Gastrocnemius medialis (tissue), 4 donors: ENCODE data around the gene PTPN3. TPM values are rescaled to one million over a fixed set of nuclear protein-coding genes. Genes with fewer than 3 reads are reported as not detected.

Experiments
- ATAC-seq, 2 donors: fragments of 150-250 bp; one replicate each; pipeline ENCODE4 v1.9.1; 2016
- DNase-seq, 2 donors: peaks; one replicate each; pipeline ENCODE4 v3.0.0-alpha.2; 2019
- H3K27ac ChIP-seq, 4 donors: fragments of 200-600 bp; sonication (generic); 1 replicate in 1 of 4; 2 replicates in 3 of 4; pipeline ENCODE4 v1.5.1; 2016 to 2018; ENCODE audit warnings: mild to moderate bottlenecking in 2 of 4, moderate library complexity in 1 of 4
- H3K27me3 ChIP-seq, 3 donors: fragments of 200-600 bp; sonication (generic) in 2 of 3; 1 replicate in 1 of 3; 2 replicates in 2 of 3; pipeline versions ENCODE4 v1.5.1 to v1.6.0; 2016 to 2019; ENCODE audit warnings: mild to moderate bottlenecking in 1 of 3, moderate library complexity in 1 of 3
- H3K36me3 ChIP-seq, 2 donors: fragments of 200-600 bp; sonication (generic) in 1 of 2; one replicate each; pipeline ENCODE4 v1.5.1; 2017 to 2018
- H3K4me1 ChIP-seq, 2 donors: fragments of 200-600 bp; sonication (generic) in 1 of 2; one replicate each; pipeline ENCODE4 v1.5.1; 2016 to 2017; ENCODE audit warnings: mild to moderate bottlenecking in 2 of 2
- H3K4me3 ChIP-seq, 4 donors: fragments of 200-600 bp; sonication (generic) in 3 of 4; 1 replicate in 1 of 4; 2 replicates in 3 of 4; pipeline ENCODE4 v1.5.1; 2016 to 2019; ENCODE audit warnings: mild to moderate bottlenecking in 2 of 4
- H3K9me3 ChIP-seq, 3 donors: fragments of 200-600 bp; sonication (generic) in 2 of 3; 1 replicate in 1 of 3; 2 replicates in 2 of 3; pipeline ENCODE4 v1.5.1; 2016 to 2019
- POLR2A ChIP-seq, 2 donors: fragments of 450-650 bp; IDR thresholded peaks; one replicate each; pipeline ENCODE4 v1.6.1; 2017; ENCODE audit warnings: antibody characterized with exemption in 2 of 2, mild to moderate bottlenecking in 2 of 2, moderate library complexity in 2 of 2
- in situ Hi-C, 4 donors: fragments of 200-750 bp; cut with MboI; loops; one replicate each; pipeline versions ENCODE4 v1.15.0 to v1.8.0; 2017; ENCODE audit warnings: low sequenced_read_pairs in 4 of 4
- intact Hi-C: fragments of 100-400 bp; cut with DNase I; formaldehyde crosslinking; loops from one replicate; pipeline ENCODE4 v1.15.1; 2023; ENCODE audit warnings: low total_unique reads
- total RNA-seq, 4 donors: library from RNA; depleted of rRNA; stranded (reverse); fragments of >200 nt; gene quantifications; one replicate each; pipeline versions ENCODE4 v1.1.0 to v1.2.3, GENCODE V29; 2016
- TF ChIP-seq, protein P1 (sequence below), 5 experiments: fragments of 450-650 bp in 3 of 5; fragments of 200-600 bp in 2 of 5; sonication (generic) in 2 of 5; IDR thresholded peaks in 4 of 5; conservative IDR thresholded peaks in 1 of 5; 1 replicate in 4 of 5; 2 replicates in 1 of 5; pipeline ENCODE4 v1.5.1; 2016 to 2019; ENCODE audit warnings: antibody characterized with exemption in 5 of 5, mild to moderate bottlenecking in 3 of 5, moderate library complexity in 3 of 5

Gene PTPN3
- total RNA-seq, 4 donors from 2014 or later = 15.6 to 305 (median 82.2) TPM

DNA sequence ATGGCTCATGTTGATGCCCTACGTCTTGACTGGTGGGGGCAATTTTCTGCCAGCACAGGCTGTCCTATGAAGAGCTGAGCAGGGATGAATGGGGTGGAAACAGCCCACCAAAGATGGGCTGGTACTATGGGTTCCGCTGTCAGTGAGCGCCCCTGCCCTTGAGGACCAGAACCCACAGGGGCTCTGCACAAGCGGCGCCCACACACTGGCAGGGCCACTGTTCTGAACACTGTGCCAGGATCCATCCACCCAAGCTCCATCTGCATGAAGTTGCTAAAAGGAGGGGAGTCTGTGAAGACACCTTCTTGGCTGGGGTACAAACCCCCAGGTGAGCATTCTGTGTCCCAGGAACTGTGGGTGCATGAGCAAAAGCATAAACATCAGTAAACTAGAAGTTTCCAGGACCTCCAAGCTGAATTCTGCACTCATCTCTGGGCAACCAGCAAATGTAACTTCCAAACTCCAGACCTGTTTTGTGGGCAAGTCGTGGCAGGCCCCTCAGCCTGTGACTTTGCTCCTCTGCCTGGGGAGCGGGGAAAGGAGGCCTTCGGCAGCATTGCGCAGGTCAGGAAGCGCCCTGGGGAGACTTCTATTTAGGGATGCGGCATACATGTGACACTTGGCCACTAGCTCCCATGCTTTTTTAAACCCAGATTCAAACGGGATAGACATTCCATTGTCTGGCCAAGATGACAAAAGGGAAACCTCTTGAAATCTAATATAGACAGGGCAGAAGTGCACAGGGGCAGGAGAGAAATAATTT, 48.9 kb downstream of the PTPN3 start:
- H3K27me3 ChIP-seq = no peaks in the 10 kb centered on the region
- ATAC-seq (peak; percentile 85 to 92), DNase-seq (peak; percentile 47 to 70)
- peak overlapping the region; percentile 70 to 82 (median 76) for H3K27ac ChIP-seq
- no peaks in the 10 kb centered on the region for H3K36me3 ChIP-seq
- peaks cover 21 to 32% of the 10 kb centered on the region in 2 donors for H3K4me1 ChIP-seq
- H3K4me3 ChIP-seq = no peak overlapping the region
- no peaks in the 10 kb centered on the region for H3K9me3 ChIP-seq
- intact Hi-C loops = loop anchor here (10.0 kb wide), 1 partner anchor 436 kb away; no protein-coding TSS in a partner anchor
- in situ Hi-C loops = no loop called here
- TF ChIP-seq, protein P1, sequence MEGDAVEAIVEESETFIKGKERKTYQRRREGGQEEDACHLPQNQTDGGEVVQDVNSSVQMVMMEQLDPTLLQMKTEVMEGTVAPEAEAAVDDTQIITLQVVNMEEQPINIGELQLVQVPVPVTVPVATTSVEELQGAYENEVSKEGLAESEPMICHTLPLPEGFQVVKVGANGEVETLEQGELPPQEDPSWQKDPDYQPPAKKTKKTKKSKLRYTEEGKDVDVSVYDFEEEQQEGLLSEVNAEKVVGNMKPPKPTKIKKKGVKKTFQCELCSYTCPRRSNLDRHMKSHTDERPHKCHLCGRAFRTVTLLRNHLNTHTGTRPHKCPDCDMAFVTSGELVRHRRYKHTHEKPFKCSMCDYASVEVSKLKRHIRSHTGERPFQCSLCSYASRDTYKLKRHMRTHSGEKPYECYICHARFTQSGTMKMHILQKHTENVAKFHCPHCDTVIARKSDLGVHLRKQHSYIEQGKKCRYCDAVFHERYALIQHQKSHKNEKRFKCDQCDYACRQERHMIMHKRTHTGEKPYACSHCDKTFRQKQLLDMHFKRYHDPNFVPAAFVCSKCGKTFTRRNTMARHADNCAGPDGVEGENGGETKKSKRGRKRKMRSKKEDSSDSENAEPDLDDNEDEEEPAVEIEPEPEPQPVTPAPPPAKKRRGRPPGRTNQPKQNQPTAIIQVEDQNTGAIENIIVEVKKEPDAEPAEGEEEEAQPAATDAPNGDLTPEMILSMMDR (IDR thresholded peaks at IDR 0.05 in 4 of 5, conservative IDR thresholded peaks at IDR 0.05 in 1 of 5) = no peak
- TF ChIP-seq POLR2A (IDR thresholded peaks at IDR 0.05) = no peak

DNA sequence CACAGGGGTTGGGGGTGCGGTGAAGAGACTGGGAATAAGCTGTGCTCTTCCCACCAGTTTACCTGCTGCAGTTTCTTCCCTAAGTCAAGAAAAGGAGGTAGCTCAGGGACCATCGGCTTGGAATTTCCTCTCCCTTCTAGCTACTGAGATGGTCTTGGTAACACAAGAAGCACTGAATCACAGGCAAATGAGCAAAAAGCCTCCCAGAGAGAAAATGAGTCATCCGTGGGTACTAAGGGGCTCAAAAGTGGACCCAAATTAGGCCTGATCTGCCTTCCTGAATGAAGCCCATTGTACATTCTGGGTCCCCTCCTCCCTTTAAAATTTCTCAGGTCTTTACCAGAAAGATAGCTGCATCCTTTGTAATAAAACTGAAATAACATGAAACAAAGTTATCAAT, 49.9 kb downstream of the PTPN3 start:
- peak overlapping the region in 1 of 4 donors; percentile 8 for H3K27ac ChIP-seq
- TF ChIP-seq, protein P1 (IDR thresholded peaks at IDR 0.05 in 4 of 5, conservative IDR thresholded peaks at IDR 0.05 in 1 of 5) = no peak
- no peak for TF ChIP-seq POLR2A (IDR thresholded peaks at IDR 0.05)
- intact Hi-C loops = loop anchor here (10.0 kb wide), 1 partner anchor 437 kb away; no protein-coding TSS in a partner anchor
- H3K9me3 ChIP-seq = no peaks in the 10 kb centered on the region
- peaks cover 21 to 29% of the 10 kb centered on the region in 2 donors for H3K4me1 ChIP-seq
- ATAC-seq (no peak), DNase-seq (no peak)
- H3K4me3 ChIP-seq = no peak overlapping the region
- H3K27me3 ChIP-seq = no peaks in the 10 kb centered on the region
- no peaks in the 10 kb centered on the region for H3K36me3 ChIP-seq
- in situ Hi-C loops = no loop called here

DNA sequence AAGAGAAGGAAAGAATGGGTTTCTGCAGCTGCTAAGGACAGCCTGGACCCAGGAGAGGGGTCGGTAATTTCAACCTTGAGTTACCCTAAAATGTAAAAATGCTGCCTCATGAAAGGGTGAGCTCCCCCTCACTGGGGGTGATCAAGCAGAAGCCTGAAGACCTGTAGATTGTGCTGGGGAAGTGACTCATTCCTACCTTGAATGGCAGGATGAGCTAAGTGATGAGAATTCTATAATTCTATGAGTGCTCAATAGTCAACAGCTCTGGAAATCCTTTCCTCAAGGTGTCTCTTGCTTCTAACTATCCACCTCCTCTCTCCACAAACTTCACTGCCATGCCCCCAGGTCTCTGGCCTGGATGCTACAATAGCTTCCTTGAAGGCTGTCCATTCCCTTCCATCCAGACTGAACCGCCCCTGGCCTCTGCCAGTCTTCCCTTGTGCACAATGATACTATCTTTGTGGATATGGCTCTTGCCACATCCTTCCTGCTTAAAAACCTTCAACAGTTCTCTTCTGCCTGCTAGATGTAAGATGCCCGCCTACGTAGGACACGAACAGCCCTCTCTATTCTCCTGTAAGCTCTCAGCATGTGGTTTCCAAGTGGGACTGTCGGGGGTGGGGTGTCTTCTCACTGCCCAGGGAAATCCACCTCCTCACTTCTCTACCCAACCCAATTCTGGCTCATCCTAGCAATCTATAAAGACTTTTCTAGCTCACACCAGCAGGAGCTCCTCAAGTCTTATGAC, 50.6 kb downstream of the PTPN3 start:
- intact Hi-C loops = loop anchor here (10.0 kb wide), 1 partner anchor 437 kb away; no protein-coding TSS in a partner anchor
- in situ Hi-C loops = no loop called here
- ATAC-seq = no peak

DNA sequence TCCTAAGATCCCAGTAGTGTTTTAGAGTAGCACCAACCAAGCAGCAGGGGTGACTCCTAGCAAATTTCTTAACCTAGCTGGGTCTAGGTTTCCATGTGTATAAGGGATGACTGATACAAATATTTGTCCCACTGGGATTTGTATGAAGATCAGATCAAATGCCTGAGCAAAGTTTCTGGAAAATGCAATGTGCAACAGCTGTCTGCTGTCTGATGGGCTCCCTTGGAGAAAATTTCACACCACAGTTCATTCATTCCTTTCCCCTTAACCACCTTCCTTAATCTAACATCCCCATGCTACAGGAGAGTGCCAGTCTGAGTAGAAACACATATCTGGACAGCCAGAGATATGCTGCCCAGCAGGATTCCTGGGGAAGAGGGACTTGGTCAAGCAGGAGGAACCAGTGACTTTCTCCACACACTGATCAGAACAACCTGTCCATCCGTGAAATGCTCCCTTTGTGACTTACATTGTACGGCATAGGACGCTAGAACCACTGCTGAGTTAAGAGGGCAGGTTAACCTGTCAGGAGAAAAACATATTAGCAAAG, 53.3 kb downstream of the PTPN3 start:
- ATAC-seq (no peak), DNase-seq (no peak)
- TF ChIP-seq, protein P1 (IDR thresholded peaks at IDR 0.05 in 4 of 5, conservative IDR thresholded peaks at IDR 0.05 in 1 of 5) = no peak
- TF ChIP-seq POLR2A (IDR thresholded peaks at IDR 0.05) = no peak
- H3K4me3 ChIP-seq = no peak overlapping the region
- intact Hi-C loops = loop anchor here (10.0 kb wide), 1 partner anchor 440 kb away; no protein-coding TSS in a partner anchor
- no peaks in the 10 kb centered on the region for H3K36me3 ChIP-seq
- H3K27ac ChIP-seq = no peak overlapping the region
- no peaks in the 10 kb centered on the region for H3K27me3 ChIP-seq
- in situ Hi-C loops = loop anchor here in 2 of 4 donors (5.0 kb wide), 2 partner anchors 72 to 77 kb away; no protein-coding TSS in a partner anchor
- H3K9me3 ChIP-seq = no peaks in the 10 kb centered on the region
- H3K4me1 ChIP-seq = peaks cover 22 to 25% of the 10 kb centered on the region in 2 donors

More for the DNA sequence above, 50.6 kb downstream of the PTPN3 start:
- Histone ChIP-seq H3K4me3 (no peak overlapping the region), H3K27me3 (no peaks in the 10 kb centered on the region), H3K9me3 (no peaks in the 10 kb centered on the region), H3K27ac (no peak overlapping the region), H3K4me1 (peaks cover 21 to 25% of the 10 kb centered on the region in 2 donors), H3K36me3 (no peaks in the 10 kb centered on the region)
- DNase-seq = no peak
- no peak for TF ChIP-seq POLR2A (IDR thresholded peaks at IDR 0.05)
- TF ChIP-seq, protein P1 (IDR thresholded peaks at IDR 0.05 in 4 of 5, conservative IDR thresholded peaks at IDR 0.05 in 1 of 5) = no peak
